ENCODE measurements around the gene PRRC2B.
A peak's percentile ranks its signal among the peaks of the same experiment; 100 is the strongest.

PRRC2B gene

DNA sequence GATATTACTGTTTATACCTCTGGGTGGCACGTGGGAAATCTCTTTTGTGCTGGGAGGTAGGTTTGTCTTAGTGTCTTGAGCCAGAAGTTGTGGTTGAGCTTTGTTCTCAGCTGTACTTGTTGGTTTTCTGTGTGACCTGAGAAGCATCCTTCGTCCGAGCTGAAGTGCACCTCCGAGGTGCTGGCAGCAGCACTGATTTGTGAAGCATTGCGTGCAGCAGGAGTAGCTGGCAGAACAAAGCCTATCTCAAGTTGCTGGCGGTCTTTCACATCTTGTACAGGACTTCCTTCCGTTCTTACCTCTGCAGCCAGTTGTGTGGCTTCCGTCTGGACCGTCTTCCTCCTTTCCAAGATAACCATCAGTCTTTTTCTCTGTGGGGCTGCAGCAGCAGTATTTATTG, 4.3 kb downstream of the PRRC2B start:
- peak; percentile 96 for DNase-seq (ENCODE audit: low read depth)
- H3K4me3 ChIP-seq (ENCODE audit: low read depth, low read length): peak overlapping the region; percentile 68

DNA sequence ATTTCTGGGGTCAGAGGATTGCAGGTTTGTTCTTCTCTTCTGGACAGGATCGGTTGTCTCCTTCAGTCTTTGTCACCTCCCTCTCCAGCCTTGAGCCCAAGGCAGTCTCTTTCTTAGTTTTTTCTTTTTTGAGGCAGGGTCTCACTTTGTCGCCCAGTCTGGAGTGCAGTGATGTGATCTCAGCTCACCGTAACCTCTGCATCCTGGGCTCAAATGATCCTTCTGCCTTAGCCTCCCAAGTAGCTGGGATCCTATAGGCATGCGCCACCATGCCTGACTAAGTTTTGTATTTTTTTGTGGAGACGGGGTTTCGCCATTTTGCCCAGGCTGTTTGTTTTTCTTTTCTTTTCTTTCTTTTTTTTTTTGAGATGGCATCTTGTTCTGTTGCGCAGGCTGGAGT, 6.1 kb downstream of the PRRC2B start:
- TF ChIP-seq, protein P1, sequence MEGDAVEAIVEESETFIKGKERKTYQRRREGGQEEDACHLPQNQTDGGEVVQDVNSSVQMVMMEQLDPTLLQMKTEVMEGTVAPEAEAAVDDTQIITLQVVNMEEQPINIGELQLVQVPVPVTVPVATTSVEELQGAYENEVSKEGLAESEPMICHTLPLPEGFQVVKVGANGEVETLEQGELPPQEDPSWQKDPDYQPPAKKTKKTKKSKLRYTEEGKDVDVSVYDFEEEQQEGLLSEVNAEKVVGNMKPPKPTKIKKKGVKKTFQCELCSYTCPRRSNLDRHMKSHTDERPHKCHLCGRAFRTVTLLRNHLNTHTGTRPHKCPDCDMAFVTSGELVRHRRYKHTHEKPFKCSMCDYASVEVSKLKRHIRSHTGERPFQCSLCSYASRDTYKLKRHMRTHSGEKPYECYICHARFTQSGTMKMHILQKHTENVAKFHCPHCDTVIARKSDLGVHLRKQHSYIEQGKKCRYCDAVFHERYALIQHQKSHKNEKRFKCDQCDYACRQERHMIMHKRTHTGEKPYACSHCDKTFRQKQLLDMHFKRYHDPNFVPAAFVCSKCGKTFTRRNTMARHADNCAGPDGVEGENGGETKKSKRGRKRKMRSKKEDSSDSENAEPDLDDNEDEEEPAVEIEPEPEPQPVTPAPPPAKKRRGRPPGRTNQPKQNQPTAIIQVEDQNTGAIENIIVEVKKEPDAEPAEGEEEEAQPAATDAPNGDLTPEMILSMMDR (IDR thresholded peaks at IDR 0.05; ENCODE audit: control insufficient read depth, extremely low read depth, insufficient read depth): no peak
- no peak for DNase-seq (ENCODE audit: low read depth)
- H3K4me3 ChIP-seq (ENCODE audit: low read depth, low read length): no peak overlapping the region

More for the DNA sequence above, 4.3 kb downstream of the PRRC2B start:
- TF ChIP-seq, protein P1 (IDR thresholded peaks at IDR 0.05; ENCODE audit: control insufficient read depth, extremely low read depth, insufficient read depth): no peak

DNA sequence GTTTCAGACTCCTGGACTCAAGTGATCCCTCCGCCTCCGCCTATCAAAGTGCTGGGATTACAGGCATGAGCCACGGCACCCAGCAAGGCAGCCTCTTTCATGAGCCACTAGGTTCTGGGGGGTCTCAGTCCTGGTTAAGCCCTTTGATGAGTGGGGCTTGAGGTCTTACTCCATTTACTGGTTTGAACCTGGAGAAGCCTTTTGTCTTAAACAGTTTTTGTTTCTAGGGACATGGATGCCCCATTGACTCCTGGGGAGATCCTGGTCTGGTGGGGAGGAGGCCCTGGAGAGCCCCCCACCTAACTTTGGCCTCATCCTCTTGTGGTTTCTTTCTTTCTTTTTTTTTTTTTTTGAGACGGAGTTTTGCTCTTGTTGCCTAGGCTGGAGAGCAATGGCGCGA, 6.7 kb downstream of the PRRC2B start:
- no peak for DNase-seq (ENCODE audit: low read depth)
- TF ChIP-seq, protein P1 (IDR thresholded peaks at IDR 0.05; ENCODE audit: control insufficient read depth, extremely low read depth, insufficient read depth): no peak
- H3K4me3 ChIP-seq (ENCODE audit: low read depth, low read length): no peak overlapping the region

DNA sequence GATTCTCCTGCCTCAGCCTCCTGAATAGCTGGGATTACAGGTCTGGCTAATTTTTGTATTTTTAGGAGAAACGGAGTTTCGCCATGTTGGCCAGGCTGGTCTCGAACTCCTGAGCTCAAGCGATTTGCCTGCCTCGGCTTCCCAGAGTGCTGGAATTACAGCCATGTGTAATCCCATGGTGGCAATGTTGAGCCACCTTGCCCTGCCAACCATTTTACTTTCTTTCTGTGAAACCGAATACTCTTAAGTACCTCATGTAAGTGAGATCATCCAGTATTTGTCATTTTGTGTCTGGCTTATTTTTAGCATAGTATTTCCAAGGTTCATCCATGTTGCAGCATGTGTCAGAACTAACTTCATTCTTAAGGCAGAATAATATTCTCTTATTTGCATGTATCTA, 8.2 kb downstream of the PRRC2B start:
- no peak for DNase-seq (ENCODE audit: low read depth)
- no peak overlapping the region for H3K4me3 ChIP-seq (ENCODE audit: low read depth, low read length)
- TF ChIP-seq, protein P1 (IDR thresholded peaks at IDR 0.05; ENCODE audit: control insufficient read depth, extremely low read depth, insufficient read depth): no peak

DNA sequence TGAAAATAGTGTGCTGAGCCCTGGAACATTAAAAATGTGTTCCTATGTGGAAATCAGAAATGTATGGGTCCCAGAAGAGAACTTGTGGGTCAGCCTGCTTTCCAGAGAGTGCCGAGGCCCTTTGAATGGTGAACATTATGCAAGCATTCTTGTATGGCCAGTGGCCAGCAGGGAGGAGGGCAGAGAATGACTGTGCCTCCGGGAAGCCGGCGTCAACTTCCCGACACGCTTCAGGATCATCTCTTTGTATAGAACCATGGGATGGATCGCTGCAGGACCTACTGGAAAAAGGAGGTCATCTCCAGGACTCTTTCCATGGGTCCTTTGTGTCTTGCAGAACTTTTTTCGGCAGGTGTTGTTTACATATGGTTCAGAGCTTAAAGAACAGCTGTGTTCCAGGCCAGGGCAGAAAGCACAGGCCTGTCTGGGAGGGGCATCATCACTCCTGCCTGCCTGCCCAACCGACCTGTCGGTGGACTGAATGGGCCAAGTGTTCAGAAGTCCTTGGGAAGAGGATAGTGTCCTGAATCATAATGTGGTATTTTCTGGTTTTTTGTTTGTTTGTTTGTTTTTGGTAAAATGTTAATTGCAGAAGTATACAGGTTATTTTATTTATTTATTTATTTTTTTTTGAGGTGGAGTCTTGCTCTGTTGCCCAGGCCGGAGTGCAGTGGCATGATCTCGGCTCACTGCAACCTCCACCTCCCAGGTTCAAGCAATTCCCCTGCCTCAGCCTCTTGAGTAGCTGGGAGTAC, 9.0 kb downstream of the PRRC2B start:
- TF ChIP-seq, protein P1 (IDR thresholded peaks at IDR 0.05; ENCODE audit: control insufficient read depth, extremely low read depth, insufficient read depth): no peak
- H3K4me3 ChIP-seq (ENCODE audit: low read depth, low read length): peak overlapping the region; percentile 28
- no peak for DNase-seq (ENCODE audit: low read depth)

DNA sequence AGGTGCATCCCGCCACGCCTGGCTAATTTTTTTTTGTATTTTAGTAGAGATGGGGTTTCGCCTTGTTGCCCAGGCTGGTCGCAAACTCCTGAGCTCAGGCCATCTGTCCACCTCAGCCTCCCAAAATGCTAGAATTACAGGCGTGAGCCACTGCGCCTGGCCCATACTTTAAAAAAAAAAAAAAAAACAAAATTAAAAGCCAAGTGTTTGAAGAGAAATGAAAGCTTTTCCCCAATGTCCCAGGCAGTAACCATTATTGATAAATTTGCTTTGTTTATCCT, 9.5 kb downstream of the PRRC2B start:
- no peak for DNase-seq (ENCODE audit: low read depth)
- TF ChIP-seq, protein P1 (IDR thresholded peaks at IDR 0.05; ENCODE audit: control insufficient read depth, extremely low read depth, insufficient read depth): no peak
- no peak overlapping the region for H3K4me3 ChIP-seq (ENCODE audit: low read depth, low read length)

DNA sequence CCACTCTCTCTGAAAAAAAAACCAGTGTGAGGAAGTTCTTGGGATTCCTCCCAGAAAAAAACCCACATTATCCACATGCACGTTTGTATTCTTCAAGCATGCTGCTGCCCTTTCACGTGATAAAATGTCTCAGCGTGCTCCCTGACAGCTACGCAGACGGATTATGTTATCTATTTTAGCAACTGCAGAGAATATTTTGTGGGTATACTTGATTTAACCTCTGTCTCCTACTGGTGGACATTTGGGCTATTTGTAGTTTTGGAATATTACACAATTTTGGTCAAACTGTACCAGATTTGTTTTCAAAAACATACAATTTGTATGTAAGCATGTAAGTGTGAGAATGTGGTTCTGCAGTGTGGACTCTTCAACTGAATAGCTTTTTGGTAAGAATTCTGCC, 10.7 kb downstream of the PRRC2B start:
- no peak overlapping the region for H3K4me3 ChIP-seq (ENCODE audit: low read depth, low read length)
- TF ChIP-seq, protein P1 (IDR thresholded peaks at IDR 0.05; ENCODE audit: control insufficient read depth, extremely low read depth, insufficient read depth): no peak
- DNase-seq (ENCODE audit: low read depth): no peak

All from LNCaP clone FGC (cell line).